Effector memory CD4-positive, alpha-beta T cell (primary cell): ENCODE data around the gene ZDHHC14.

Experiments
- DNase-seq, 3 donors: peaks; one replicate each; pipeline ENCODE4 v3.0.0-alpha.2; 2020
- H3K27ac ChIP-seq: 2 replicates; pipeline ENCODE4 v1.7.0; 2013; ENCODE audit warnings: mild to moderate bottlenecking, low read length, moderate library complexity; ENCODE audit not compliant: insufficient read depth, poor library complexity, severe bottlenecking
- H3K27me3 ChIP-seq: replicated peaks from 2 replicates; pipeline ENCODE4 v1.7.0; 2013; ENCODE audit warnings: mild to moderate bottlenecking, low read length; ENCODE audit not compliant: insufficient read depth, control insufficient read depth, poor library complexity, severe bottlenecking
- H3K36me3 ChIP-seq: 2 replicates; pipeline ENCODE4 v1.7.0; 2013; ENCODE audit warnings: mild to moderate bottlenecking, low read length, moderate library complexity; ENCODE audit not compliant: control insufficient read depth, insufficient read depth
- H3K4me1 ChIP-seq: 2 replicates; pipeline ENCODE4 v1.7.0; 2013; ENCODE audit warnings: low read length, mild to moderate bottlenecking; ENCODE audit not compliant: control insufficient read depth, insufficient read depth, poor library complexity, severe bottlenecking
- H3K4me3 ChIP-seq: 2 replicates; pipeline ENCODE4 v1.7.0; 2013; ENCODE audit warnings: low read length, low read depth, mild to moderate bottlenecking; ENCODE audit not compliant: insufficient read depth, poor library complexity, severe bottlenecking
- H3K9me3 ChIP-seq: 2 replicates; pipeline ENCODE4 v1.7.0; 2013; ENCODE audit warnings: mild to moderate bottlenecking, low read length, moderate library complexity; ENCODE audit not compliant: control insufficient read depth

Gene ZDHHC14

DNA sequence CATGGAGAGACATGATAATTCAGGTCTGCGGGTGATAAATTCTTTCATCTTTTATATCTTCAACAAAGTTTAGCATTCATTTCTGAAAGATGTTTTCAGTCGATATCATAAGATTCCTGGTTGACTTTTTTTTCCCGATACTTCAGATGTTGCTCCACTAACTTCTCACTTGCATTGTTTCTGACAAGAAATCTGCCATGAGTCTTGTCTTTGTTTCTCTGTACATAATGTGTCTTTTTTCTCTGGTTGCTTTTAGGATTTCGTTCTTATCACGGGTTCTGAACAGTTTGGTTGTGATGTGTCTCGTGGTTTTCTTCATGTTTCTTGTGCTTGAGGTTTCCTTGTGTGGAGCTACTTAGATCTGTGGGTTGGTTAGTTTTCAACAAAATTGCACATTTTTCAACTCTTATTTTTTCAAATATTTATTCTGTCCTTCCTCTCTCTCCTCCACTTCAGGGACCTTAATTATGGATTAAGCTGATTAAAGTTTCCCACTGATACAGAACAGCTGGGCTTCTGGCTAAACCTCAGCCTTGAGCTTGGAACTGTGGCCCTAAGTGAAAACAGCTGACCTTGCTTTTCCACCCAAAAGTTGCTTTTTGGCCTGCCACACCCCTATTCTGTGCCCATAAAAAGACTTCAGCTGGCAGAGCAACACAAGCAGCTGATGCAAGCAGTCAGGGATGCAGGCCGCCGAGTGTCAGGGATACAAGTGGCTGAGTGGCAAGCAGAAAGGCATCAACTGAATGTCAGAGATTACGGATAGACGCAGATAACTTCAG is 344.2 kb downstream of the ZDHHC14 start:
- DNase-seq, result no peak
- no peaks in the 10 kb centered on the region for H3K36me3 ChIP-seq
- H3K4me1 ChIP-seq, result no peaks in the 10 kb centered on the region
- H3K9me3 ChIP-seq, result no peaks in the 10 kb centered on the region
- H3K4me3 ChIP-seq, result no peak overlapping the region
- H3K27ac ChIP-seq, result no peak overlapping the region
- no peaks in the 10 kb centered on the region for H3K27me3 ChIP-seq

DNA sequence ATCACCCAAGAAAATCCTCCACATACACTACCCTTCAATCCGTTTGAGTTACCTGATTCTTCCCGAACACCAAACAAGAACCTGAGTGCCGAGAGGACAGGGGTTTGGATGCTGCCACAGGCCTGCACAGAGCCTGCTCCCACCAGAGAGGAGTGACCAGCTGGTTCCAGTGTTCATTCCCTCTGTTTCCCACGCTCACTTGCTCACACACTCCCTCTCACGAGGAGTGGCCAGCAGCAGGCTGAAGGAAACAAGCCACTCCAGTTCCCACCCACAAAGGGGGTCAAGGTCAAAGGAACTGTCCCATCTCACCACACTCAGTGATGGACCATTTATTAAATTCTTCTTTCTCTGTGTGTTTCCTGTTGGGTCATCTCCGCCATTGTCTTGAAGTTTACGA is 344.8 kb downstream of the ZDHHC14 start:
- no peaks in the 10 kb centered on the region for H3K27me3 ChIP-seq
- DNase-seq, result no peak
- no peaks in the 10 kb centered on the region for H3K9me3 ChIP-seq
- H3K27ac ChIP-seq, result no peak overlapping the region
- no peaks in the 10 kb centered on the region for H3K4me1 ChIP-seq
- no peaks in the 10 kb centered on the region for H3K36me3 ChIP-seq
- no peak overlapping the region for H3K4me3 ChIP-seq

DNA sequence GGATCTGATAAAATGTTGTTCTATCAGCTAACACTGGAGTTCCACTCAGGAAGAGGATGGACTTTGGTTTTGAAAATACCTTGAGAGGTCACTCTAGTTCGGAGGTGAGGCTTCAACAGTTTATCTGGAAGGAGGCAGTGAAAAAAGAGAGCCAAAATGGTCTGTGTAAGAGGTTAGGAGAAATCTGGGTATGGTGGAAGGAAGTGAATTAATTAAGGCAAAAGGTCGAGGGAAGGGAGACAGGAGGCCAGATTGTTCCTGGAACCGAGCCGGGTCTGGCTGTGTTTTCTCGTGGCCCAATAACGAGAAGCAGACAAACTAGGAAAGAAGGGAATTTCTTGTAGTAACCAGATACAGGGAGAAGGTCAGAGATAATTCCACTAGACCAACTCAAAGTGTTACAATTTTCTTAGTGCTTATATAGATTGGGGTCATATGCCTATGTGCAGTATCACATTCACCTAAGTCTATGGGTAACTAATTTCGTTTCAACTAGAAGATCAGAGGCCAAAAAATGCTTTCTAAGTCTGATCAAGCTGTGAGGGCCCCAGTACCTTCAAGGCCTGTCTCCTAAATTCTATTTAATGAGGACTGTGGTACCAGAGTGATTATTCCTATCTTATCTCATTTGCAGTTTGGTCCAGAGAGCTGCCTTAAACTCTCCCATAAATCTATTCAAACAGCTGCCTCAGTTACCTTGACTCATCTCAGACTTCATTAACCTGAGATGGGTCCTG is 346.1 kb downstream of the ZDHHC14 start:
- Histone ChIP-seq H3K36me3 (no peaks in the 10 kb centered on the region), H3K4me3 (no peak overlapping the region), H3K9me3 (no peaks in the 10 kb centered on the region), H3K27me3 (no peaks in the 10 kb centered on the region), H3K4me1 (no peaks in the 10 kb centered on the region), H3K27ac (no peak overlapping the region)
- DNase-seq, result no peak
